ENCODE data around the gene GPC6.

Gene GPC6

GRCh38 chr13:93848247-93848646 lies 621.6 kb downstream of the GPC6 start:
- TF ChIP-seq, protein P1, sequence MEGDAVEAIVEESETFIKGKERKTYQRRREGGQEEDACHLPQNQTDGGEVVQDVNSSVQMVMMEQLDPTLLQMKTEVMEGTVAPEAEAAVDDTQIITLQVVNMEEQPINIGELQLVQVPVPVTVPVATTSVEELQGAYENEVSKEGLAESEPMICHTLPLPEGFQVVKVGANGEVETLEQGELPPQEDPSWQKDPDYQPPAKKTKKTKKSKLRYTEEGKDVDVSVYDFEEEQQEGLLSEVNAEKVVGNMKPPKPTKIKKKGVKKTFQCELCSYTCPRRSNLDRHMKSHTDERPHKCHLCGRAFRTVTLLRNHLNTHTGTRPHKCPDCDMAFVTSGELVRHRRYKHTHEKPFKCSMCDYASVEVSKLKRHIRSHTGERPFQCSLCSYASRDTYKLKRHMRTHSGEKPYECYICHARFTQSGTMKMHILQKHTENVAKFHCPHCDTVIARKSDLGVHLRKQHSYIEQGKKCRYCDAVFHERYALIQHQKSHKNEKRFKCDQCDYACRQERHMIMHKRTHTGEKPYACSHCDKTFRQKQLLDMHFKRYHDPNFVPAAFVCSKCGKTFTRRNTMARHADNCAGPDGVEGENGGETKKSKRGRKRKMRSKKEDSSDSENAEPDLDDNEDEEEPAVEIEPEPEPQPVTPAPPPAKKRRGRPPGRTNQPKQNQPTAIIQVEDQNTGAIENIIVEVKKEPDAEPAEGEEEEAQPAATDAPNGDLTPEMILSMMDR (IDR thresholded peaks at IDR 0.05; ENCODE audit: low read depth, low read length, missing control alignments): no peak
- no peak overlapping the region for H3K4me3 ChIP-seq (ENCODE audit: low read depth, low read length)
- in situ Hi-C loops (cut with HindIII; ENCODE audit: low sequenced_read_pairs): no loop called here
- no peak for DNase-seq (ENCODE audit: low read depth)

- TF ChIP-seq, protein P1 (IDR thresholded peaks at IDR 0.05; ENCODE audit: low read depth, low read length, missing control alignments): no peak
- in situ Hi-C loops (cut with HindIII; ENCODE audit: low sequenced_read_pairs): no loop called here
These were observed 624.6 kb downstream of the GPC6 start for GRCh38 chr13:93851236-93851635.

DNA sequence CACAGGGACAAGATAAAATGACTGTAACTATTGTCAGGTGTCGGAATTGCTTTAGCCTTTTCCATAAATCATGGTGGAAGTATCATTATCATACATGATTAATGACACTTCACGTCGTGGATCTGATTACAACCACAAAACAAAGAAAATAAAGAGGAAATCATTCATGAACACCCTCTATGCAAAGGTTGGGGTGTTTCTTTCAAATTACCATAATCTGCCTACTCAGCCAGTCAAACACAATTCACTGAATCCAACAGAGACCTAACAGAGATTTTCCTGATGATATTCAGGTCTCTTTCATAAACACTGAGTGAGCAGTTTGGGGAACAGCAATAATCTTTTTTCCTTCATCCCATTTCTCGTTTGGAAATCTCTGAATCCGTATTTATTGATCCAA lies 627.3 kb downstream of the GPC6 start:
- TF ChIP-seq, protein P1 (IDR thresholded peaks at IDR 0.05; ENCODE audit: low read depth, low read length, missing control alignments): no peak
- H3K4me3 ChIP-seq (ENCODE audit: low read depth, low read length): no peak overlapping the region
- no peak for DNase-seq (ENCODE audit: low read depth)
- in situ Hi-C loops (cut with HindIII; ENCODE audit: low sequenced_read_pairs): no loop called here

More at GRCh38 chr13:93851236-93851635, 624.6 kb downstream of the GPC6 start:
- no peak overlapping the region for H3K4me3 ChIP-seq (ENCODE audit: low read depth, low read length)
- DNase-seq (ENCODE audit: low read depth): no peak

DNA sequence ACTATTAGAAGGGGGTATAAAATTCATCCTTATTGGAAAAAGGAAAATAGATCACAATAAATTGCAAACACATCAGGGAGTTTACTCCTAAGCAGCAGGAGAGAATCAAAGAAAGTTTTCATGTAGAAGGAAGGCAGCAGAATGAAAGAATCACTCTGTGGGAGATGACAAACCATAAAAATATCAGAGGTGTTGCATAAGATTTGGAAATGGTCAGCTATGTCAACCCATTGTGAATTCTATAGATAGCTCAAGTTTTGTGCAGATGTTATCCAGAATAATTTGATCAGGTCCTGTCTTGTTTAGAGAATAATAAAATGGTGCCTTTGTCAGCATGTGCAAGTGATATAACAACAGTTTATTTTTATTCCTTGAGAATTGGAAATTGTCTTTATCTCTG lies 630.5 kb downstream of the GPC6 start:
- no peak for DNase-seq (ENCODE audit: low read depth)
- TF ChIP-seq, protein P1 (IDR thresholded peaks at IDR 0.05; ENCODE audit: low read depth, low read length, missing control alignments): no peak
- in situ Hi-C loops (cut with HindIII; ENCODE audit: low sequenced_read_pairs): loop anchor here (5.0 kb wide), 1 partner anchor 70 kb away; no protein-coding TSS in a partner anchor
- no peak overlapping the region for H3K4me3 ChIP-seq (ENCODE audit: low read depth, low read length)

DNA sequence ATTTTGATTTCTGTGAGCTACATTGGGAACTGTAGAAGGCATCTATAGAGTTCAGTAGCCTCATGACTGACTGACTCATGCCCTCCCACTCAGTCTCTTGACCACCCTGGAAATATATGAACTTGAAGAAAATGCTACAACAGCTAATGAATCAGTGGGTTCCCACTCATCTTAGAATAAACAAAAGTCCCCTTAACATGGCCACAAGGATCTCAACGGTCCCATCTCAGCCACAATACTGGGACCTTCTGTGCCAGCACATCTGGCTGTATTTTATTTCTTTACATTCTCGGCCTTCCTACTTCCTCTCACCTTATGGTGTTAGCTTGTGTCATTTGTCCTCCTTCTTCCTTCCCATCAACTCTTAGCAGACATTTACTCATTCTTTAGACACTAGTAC lies 633.1 kb downstream of the GPC6 start:
- in situ Hi-C loops (cut with HindIII; ENCODE audit: low sequenced_read_pairs): loop anchor here (5.0 kb wide), 1 partner anchor 68 kb away; no protein-coding TSS in a partner anchor
- TF ChIP-seq, protein P1 (IDR thresholded peaks at IDR 0.05; ENCODE audit: low read depth, low read length, missing control alignments): no peak
- H3K4me3 ChIP-seq (ENCODE audit: low read depth, low read length): no peak overlapping the region
- DNase-seq (ENCODE audit: low read depth): no peak

- in situ Hi-C loops (cut with HindIII; ENCODE audit: low sequenced_read_pairs): no loop called here
- no peak for DNase-seq (ENCODE audit: low read depth)
- TF ChIP-seq, protein P1 (IDR thresholded peaks at IDR 0.05; ENCODE audit: low read depth, low read length, missing control alignments): no peak
- no peak overlapping the region for H3K4me3 ChIP-seq (ENCODE audit: low read depth, low read length)
These were observed 635.2 kb downstream of the GPC6 start for GRCh38 chr13:93861818-93862217.

DNA sequence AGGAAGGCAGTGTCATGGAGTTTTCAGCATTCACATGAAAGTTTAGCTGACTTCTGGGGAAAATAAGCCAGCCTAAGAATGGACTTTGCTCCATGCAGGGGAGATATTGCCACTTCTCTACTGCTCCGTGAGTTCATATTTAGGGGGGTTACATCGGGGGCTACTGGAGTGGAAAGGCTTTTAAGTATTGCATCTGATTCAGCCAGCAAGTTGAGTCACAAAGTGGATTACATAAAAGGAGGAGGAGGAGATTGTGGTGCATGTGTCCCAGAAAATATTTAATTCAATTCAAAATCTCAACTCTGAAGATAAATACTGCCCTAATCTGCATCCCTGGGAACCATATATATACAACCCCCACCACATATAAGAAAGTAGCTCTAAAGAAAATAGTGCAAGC lies 635.7 kb downstream of the GPC6 start:
- H3K4me3 ChIP-seq (ENCODE audit: low read depth, low read length): no peak overlapping the region
- TF ChIP-seq, protein P1 (IDR thresholded peaks at IDR 0.05; ENCODE audit: low read depth, low read length, missing control alignments): no peak
- DNase-seq (ENCODE audit: low read depth): no peak
- in situ Hi-C loops (cut with HindIII; ENCODE audit: low sequenced_read_pairs): no loop called here
